Measurements from ENCODE around the gene DHX35.

The DHX35 gene

DNA sequence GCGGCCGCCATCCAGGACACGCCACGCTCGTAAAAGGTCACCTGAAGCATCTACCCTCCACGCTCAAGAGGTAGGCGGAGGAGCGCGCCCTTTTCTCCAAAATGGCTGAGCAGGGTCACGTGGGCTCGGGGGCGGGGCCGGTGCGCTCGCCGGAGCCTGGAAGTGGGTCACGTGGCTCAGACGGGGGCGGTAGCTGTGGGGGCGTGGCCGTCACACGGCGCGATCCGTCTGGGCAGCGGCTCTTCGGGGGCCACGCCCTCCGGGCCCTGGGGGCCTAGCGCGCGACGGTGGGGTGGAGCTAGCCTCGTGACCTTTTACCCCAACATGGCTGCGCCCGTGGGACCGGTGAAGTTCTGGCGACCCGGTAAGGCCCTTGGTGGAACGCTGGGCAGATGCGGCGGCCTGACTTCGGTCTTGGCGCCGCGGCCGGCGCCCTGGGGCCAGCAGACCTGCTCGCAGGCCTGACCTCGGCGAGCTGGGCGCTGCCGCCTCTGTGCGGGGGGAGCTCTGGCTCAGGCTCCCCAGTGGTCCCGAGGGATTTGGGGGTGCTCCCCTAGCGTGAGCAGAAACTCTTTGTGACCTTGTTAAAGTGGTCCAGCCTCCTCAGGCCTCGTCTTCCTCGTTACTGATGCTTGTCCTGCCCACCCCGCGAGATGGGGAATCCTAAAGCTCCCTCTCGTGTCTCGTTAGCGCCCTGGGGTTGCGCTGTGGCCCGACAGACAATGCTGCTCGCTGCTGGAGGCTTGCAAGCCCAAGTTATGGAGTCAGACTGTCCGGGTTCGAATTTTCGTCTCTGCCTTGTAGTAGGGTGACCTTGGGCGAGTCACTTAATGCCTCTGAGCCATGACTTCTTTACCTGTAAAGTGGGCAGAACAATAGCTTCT lies at the start of gene DHX35 (continued):
- TF ChIP-seq HOXC10 (CRISPR knock-in tag; IDR thresholded peaks at IDR 0.05), result no peak
- TF ChIP-seq ZNF600 (tag by site-specific recombination; IDR thresholded peaks at IDR 0.05), result peak; percentile 51
- TF ChIP-seq ZNF792 (tag by site-specific recombination; IDR thresholded peaks at IDR 0.05), result no peak
- no peak for TF ChIP-seq ZNF621 (tag by site-specific recombination; IDR thresholded peaks at IDR 0.05)
- 0 out of 2 replicates have a peak, but pooled peaks have one; percentile 3 for TF ChIP-seq ZNF654 (tag by site-specific recombination; IDR thresholded peaks at IDR 0.05; ENCODE audit: low read depth)
- peak; percentile 62; the same call in 1 of the 2 replicates for TF ChIP-seq SP7 (tag by site-specific recombination; IDR thresholded peaks at IDR 0.05)
- no peak for TF ChIP-seq ZBTB49 (tag by site-specific recombination; IDR thresholded peaks at IDR 0.05; ENCODE audit: low read depth)
- no peak for TF ChIP-seq ZNF184 (tag by site-specific recombination; IDR thresholded peaks at IDR 0.05)
- TF ChIP-seq KLF1 (tag by site-specific recombination; IDR thresholded peaks at IDR 0.05), result peak; percentile 95
- no peak for TF ChIP-seq ZNF670 (tag by site-specific recombination; IDR thresholded peaks at IDR 0.05; ENCODE audit: low read depth)
- TF ChIP-seq, protein P1, sequence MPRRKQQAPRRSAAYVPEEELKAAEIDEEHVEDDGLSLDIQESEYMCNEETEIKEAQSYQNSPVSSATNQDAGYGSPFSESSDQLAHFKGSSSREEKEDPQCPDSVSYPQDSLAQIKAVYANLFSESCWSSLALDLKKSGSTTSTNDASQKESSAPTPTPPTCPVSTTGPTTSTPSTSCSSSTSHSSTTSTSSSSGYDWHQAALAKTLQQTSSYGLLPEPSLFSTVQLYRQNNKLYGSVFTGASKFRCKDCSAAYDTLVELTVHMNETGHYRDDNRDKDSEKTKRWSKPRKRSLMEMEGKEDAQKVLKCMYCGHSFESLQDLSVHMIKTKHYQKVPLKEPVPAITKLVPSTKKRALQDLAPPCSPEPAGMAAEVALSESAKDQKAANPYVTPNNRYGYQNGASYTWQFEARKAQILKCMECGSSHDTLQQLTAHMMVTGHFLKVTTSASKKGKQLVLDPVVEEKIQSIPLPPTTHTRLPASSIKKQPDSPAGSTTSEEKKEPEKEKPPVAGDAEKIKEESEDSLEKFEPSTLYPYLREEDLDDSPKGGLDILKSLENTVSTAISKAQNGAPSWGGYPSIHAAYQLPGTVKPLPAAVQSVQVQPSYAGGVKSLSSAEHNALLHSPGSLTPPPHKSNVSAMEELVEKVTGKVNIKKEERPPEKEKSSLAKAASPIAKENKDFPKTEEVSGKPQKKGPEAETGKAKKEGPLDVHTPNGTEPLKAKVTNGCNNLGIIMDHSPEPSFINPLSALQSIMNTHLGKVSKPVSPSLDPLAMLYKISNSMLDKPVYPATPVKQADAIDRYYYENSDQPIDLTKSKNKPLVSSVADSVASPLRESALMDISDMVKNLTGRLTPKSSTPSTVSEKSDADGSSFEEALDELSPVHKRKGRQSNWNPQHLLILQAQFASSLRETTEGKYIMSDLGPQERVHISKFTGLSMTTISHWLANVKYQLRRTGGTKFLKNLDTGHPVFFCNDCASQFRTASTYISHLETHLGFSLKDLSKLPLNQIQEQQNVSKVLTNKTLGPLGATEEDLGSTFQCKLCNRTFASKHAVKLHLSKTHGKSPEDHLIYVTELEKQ (tag by site-specific recombination; IDR thresholded peaks at IDR 0.05; ENCODE audit: borderline replicate concordance), result no peak
- TF ChIP-seq OSR2 (tag by site-specific recombination; IDR thresholded peaks at IDR 0.05), result peak; percentile 73
- TF ChIP-seq ZNF571 (tag by site-specific recombination; IDR thresholded peaks at IDR 0.05), result no peak
- TF ChIP-seq, protein P2, sequence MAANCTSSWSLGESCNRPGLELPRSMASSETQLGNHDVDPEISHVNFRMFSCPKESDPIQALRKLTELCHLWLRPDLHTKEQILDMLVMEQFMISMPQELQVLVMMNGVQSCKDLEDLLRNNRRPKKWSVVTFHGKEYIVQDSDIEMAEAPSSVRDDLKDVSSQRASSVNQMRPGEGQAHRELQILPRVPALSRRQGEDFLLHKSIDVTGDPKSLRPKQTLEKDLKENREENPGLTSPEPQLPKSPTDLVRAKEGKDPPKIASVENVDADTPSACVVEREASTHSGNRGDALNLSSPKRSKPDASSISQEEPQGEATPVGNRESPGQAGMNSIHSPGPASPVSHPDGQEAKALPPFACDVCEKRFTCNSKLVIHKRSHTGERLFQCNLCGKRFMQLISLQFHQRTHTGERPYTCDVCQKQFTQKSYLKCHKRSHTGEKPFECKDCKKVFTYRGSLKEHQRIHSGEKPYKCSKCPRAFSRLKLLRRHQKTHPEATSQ (tag by site-specific recombination; IDR thresholded peaks at IDR 0.05), result no peak
- no peak; the same call in 1 of the 2 replicates for TF ChIP-seq ZNF24 (tag by site-specific recombination; IDR thresholded peaks at IDR 0.05)
- TF ChIP-seq HOXD13 (CRISPR knock-in tag; IDR thresholded peaks at IDR 0.05; ENCODE audit: borderline replicate concordance), result no peak
- TF ChIP-seq ZBTB7A (tag by site-specific recombination; IDR thresholded peaks at IDR 0.05; ENCODE audit: low read depth), result 0 out of 2 replicates have a peak, but pooled peaks have one; percentile 69
- TF ChIP-seq KLF7 (tag by site-specific recombination; IDR thresholded peaks at IDR 0.05; ENCODE audit: borderline replicate concordance), result no peak
- no peak for TF ChIP-seq ZNF473 (tag by site-specific recombination; IDR thresholded peaks at IDR 0.05)
- peak; percentile 33; the same call in 1 of the 2 replicates for TF ChIP-seq MZF1 (tag by site-specific recombination; IDR thresholded peaks at IDR 0.05; ENCODE audit: borderline replicate concordance)
- TF ChIP-seq ZEB2 (tag by site-specific recombination; IDR thresholded peaks at IDR 0.05), result peak; percentile 86
- TF ChIP-seq KLF9 (tag by site-specific recombination; IDR thresholded peaks at IDR 0.05; ENCODE audit: low read depth), result peak; percentile 100
- peak; percentile 54; the same call in 1 of the 2 replicates for TF ChIP-seq BCL11B (tag by site-specific recombination; IDR thresholded peaks at IDR 0.05; ENCODE audit: low read depth)
- TF ChIP-seq ZNF785 (tag by site-specific recombination; IDR thresholded peaks at IDR 0.05), result no peak
- no peak for TF ChIP-seq ZNF146 (tag by site-specific recombination; IDR thresholded peaks at IDR 0.05)
- TF ChIP-seq ZSCAN23 (tag by site-specific recombination; IDR thresholded peaks at IDR 0.05), result no peak
- TF ChIP-seq ZNF701 (tag by site-specific recombination; IDR thresholded peaks at IDR 0.05), result no peak
- 0 out of 2 replicates have a peak, but pooled peaks have one; percentile 40 for TF ChIP-seq TRIM28 (IDR thresholded peaks at IDR 0.05; ENCODE audit: borderline replicate concordance, low read length)
- no peak for TF ChIP-seq ZNF624 (tag by site-specific recombination; IDR thresholded peaks at IDR 0.05)
- TF ChIP-seq ZNF416 (tag by site-specific recombination; IDR thresholded peaks at IDR 0.05), result no peak
- TF ChIP-seq, protein P3, sequence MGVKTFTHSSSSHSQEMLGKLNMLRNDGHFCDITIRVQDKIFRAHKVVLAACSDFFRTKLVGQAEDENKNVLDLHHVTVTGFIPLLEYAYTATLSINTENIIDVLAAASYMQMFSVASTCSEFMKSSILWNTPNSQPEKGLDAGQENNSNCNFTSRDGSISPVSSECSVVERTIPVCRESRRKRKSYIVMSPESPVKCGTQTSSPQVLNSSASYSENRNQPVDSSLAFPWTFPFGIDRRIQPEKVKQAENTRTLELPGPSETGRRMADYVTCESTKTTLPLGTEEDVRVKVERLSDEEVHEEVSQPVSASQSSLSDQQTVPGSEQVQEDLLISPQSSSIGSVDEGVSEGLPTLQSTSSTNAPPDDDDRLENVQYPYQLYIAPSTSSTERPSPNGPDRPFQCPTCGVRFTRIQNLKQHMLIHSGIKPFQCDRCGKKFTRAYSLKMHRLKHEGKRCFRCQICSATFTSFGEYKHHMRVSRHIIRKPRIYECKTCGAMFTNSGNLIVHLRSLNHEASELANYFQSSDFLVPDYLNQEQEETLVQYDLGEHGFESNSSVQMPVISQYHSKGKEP (tag by site-specific recombination; IDR thresholded peaks at IDR 0.05), result no peak
- TF ChIP-seq ZNF48 (tag by site-specific recombination; IDR thresholded peaks at IDR 0.05), result no peak
- TF ChIP-seq KLF10 (tag by site-specific recombination; IDR thresholded peaks at IDR 0.05), result peak; percentile 95

Data from HEK293 (cell line).